Stimulated activated CD8-positive, alpha-beta memory T cell treated with anti-CD3 and anti-CD28 coated beads, Interleukin-4, amount 100 ng/mL, for 24 hours (primary cell): ENCODE results near the gene ATP2B1.

ENCODE experiments used
- DNase-seq: peaks from one replicate; pipeline ENCODE4 v3.0.0-alpha.2; 2020; ENCODE audit warnings: low read depth

Gene ATP2B1

GRCh38 chr12:89657066-89657465 is 51.6 kb downstream of the ATP2B1 start:
- DNase-seq, result no peak

- DNase-seq, result no peak
Measured at GRCh38 chr12:89655841-89656240, 52.8 kb downstream of the ATP2B1 start.

GRCh38 chr12:89651192-89651591 is 57.4 kb downstream of the ATP2B1 start:
- DNase-seq, result no peak

- no peak for DNase-seq
Measured at GRCh38 chr12:89650239-89650638, 58.4 kb downstream of the ATP2B1 start.

- DNase-seq, result no peak
Measured at GRCh38 chr12:89649820-89650219, 58.8 kb downstream of the ATP2B1 start.

GRCh38 chr12:89649139-89649538 is 59.5 kb downstream of the ATP2B1 start:
- no peak for DNase-seq

- DNase-seq, result no peak
Measured at GRCh38 chr12:89648211-89648930, 60.3 kb downstream of the ATP2B1 start.

- DNase-seq, result no peak
Measured at GRCh38 chr12:89645434-89645833, 63.2 kb downstream of the ATP2B1 start.

GRCh38 chr12:89642959-89643358 is 65.7 kb downstream of the ATP2B1 start:
- no peak for DNase-seq

- DNase-seq, result no peak
Measured at GRCh38 chr12:89636776-89637160, 71.9 kb downstream of the ATP2B1 start.

- DNase-seq, result no peak
Measured at GRCh38 chr12:89636052-89636775, 72.4 kb downstream of the ATP2B1 start.

GRCh38 chr12:89634508-89634907 is 74.1 kb downstream of the ATP2B1 start:
- no peak for DNase-seq

- DNase-seq, result no peak
Measured at GRCh38 chr12:89632778-89633177, 75.9 kb downstream of the ATP2B1 start.

- DNase-seq, result no peak
Measured at GRCh38 chr12:89622115-89622514, 86.5 kb downstream of the ATP2B1 start.

GRCh38 chr12:89621521-89621920 is 87.1 kb downstream of the ATP2B1 start:
- no peak for DNase-seq

- no peak for DNase-seq
Measured at GRCh38 chr12:89619764-89620163, 88.9 kb downstream of the ATP2B1 start.

GRCh38 chr12:89618113-89618862 is 90.3 kb downstream of the ATP2B1 start:
- DNase-seq, result no peak

- no peak for DNase-seq
Measured at GRCh38 chr12:89610366-89610765, 98.3 kb downstream of the ATP2B1 start.

GRCh38 chr12:89603678-89604077 is 105.0 kb downstream of the ATP2B1 start:
- no peak for DNase-seq

GRCh38 chr12:89597770-89598169 is 110.9 kb downstream of the ATP2B1 start:
- no peak for DNase-seq

GRCh38 chr12:89597210-89597609 is 111.4 kb downstream of the ATP2B1 start:
- DNase-seq, result no peak

- no peak for DNase-seq
Measured at GRCh38 chr12:89593873-89594272, 114.8 kb downstream of the ATP2B1 start.

GRCh38 chr12:89593233-89593632 is 115.4 kb downstream of the ATP2B1 start:
- DNase-seq, result no peak
